Activated naive CD4-positive, alpha-beta T cell treated with anti-CD3 and anti-CD28 coated beads for 36 hours (primary cell): ENCODE measurements around the gene ZNF624. TPM values are rescaled to one million over a fixed set of nuclear protein-coding genes. Genes with fewer than 3 reads are reported as not detected.

Experiments
- CTCF ChIA-PET: fragments of 350-600 bp; sonication (Branson Sonifier 250); formaldehyde crosslinking; loops from one replicate; lab custom pipeline; 2021; ENCODE audit warnings: antibody characterized with exemption; lab: Charles Lee
- DNase-seq: peaks from one replicate; pipeline ENCODE4 v3.0.0-alpha.2; 2020
- H3K27ac Mint-ChIP-seq: one replicate; pipeline ENCODE4 v1.8.0; 2021; ENCODE audit warnings: mild to moderate bottlenecking, mixed read lengths
- H3K27me3 Mint-ChIP-seq: one replicate; pipeline ENCODE4 v1.8.0; 2021; ENCODE audit warnings: low read depth, mixed read lengths
- H3K36me3 Mint-ChIP-seq: one replicate; pipeline ENCODE4 v1.8.0; 2021; ENCODE audit warnings: low read depth, mixed read lengths
- H3K4me1 Mint-ChIP-seq: one replicate; pipeline ENCODE4 v1.8.0; 2021; ENCODE audit warnings: low read depth, mixed read lengths
- H3K4me3 Mint-ChIP-seq: one replicate; pipeline ENCODE4 v1.8.0; 2021; ENCODE audit warnings: mild to moderate bottlenecking, moderate library complexity, mixed read lengths
- H3K9me3 Mint-ChIP-seq: one replicate; pipeline ENCODE4 v1.8.0; 2021; ENCODE audit warnings: mixed read lengths
- intact Hi-C: fragments of 100-400 bp; cut with micrococcal nuclease; formaldehyde crosslinking; loops from one replicate; pipeline ENCODE4 v1.15.1; 2023
- total RNA-seq, 2 experiments: library from RNA; stranded (reverse); gene quantifications; one replicate each; pipeline ENCODE4 v1.2.3, GENCODE V29; 2021

ZNF624 gene
- total RNA-seq, 2 experiments from 2014 or later, result 3.9 TPM

- Mint-ChIP-seq H3K27ac (no peak overlapping the region), H3K27me3 (peaks cover 24% of the 10 kb centered on the region), H3K36me3 (no peaks in the 10 kb centered on the region), H3K9me3 (no peaks in the 10 kb centered on the region), H3K4me1 (no peaks in the 10 kb centered on the region), H3K4me3 (no peak overlapping the region)
- CTCF ChIA-PET, result no interaction called here
- intact Hi-C loops, result no loop called here
- DNase-seq, result no peak
These were observed 7.6 kb upstream of the ZNF624 start for GRCh38 chr17:16661217-16661616.

GRCh38 chr17:16652847-16653366 lies 743 bp downstream of the ZNF624 start:
- peaks cover 17% of the 10 kb centered on the region for H3K4me1 Mint-ChIP-seq
- CTCF ChIA-PET, result interaction anchor here (1.0 to 1.9 kb wide), 3 partner anchors 63 to 117 kb away, joined by 4 to 9 read pairs (median 4); no protein-coding TSS in a partner anchor
- DNase-seq, result no peak
- no peak overlapping the region for H3K27ac Mint-ChIP-seq
- intact Hi-C loops, result loop anchor here (2.0 to 5.0 kb wide), 5 partner anchors 64 to 436 kb away; partner anchors contain the start of genes NCOR1 and PIGL
- H3K4me3 Mint-ChIP-seq, result peak overlapping the region; percentile 82
- H3K36me3 Mint-ChIP-seq, result no peaks in the 10 kb centered on the region
- H3K9me3 Mint-ChIP-seq, result no peaks in the 10 kb centered on the region
- H3K27me3 Mint-ChIP-seq, result no peaks in the 10 kb centered on the region

- Mint-ChIP-seq H3K27me3 (no peaks in the 10 kb centered on the region), H3K4me1 (peaks cover 17% of the 10 kb centered on the region), H3K4me3 (peak overlapping the region; percentile 82), H3K36me3 (no peaks in the 10 kb centered on the region), H3K9me3 (no peaks in the 10 kb centered on the region), H3K27ac (no peak overlapping the region)
- CTCF ChIA-PET, result interaction anchor here (1.0 to 1.9 kb wide), 3 partner anchors 63 to 116 kb away, joined by 4 to 9 read pairs (median 4); no protein-coding TSS in a partner anchor
- intact Hi-C loops, result loop anchor here (2.0 to 5.0 kb wide), 5 partner anchors 63 to 435 kb away; partner anchors contain the start of genes NCOR1 and PIGL
- no peak for DNase-seq
These were observed 1.4 kb downstream of the ZNF624 start for GRCh38 chr17:16652252-16652651.

GRCh38 chr17:16649585-16649984 lies 4.1 kb downstream of the ZNF624 start:
- Mint-ChIP-seq H3K4me1 (peaks cover 17% of the 10 kb centered on the region), H3K27ac (no peak overlapping the region), H3K36me3 (peaks cover 4% of the 10 kb centered on the region), H3K4me3 (no peak overlapping the region), H3K27me3 (no peaks in the 10 kb centered on the region), H3K9me3 (no peaks in the 10 kb centered on the region)
- intact Hi-C loops, result no loop called here
- DNase-seq, result no peak
- CTCF ChIA-PET, result no interaction called here

- peaks cover 4% of the 10 kb centered on the region for H3K9me3 Mint-ChIP-seq
- no peak for DNase-seq
- peaks cover 38% of the 10 kb centered on the region for H3K36me3 Mint-ChIP-seq
- H3K27ac Mint-ChIP-seq, result no peak overlapping the region
- intact Hi-C loops, result no loop called here
- no peaks in the 10 kb centered on the region for H3K4me1 Mint-ChIP-seq
- no peak overlapping the region for H3K4me3 Mint-ChIP-seq
- CTCF ChIA-PET, result interaction anchor here (1.2 kb wide), 1 partner anchor 55 kb away, joined by 3 read pairs; no protein-coding TSS in a partner anchor
- no peaks in the 10 kb centered on the region for H3K27me3 Mint-ChIP-seq
These were observed 14.2 kb downstream of the ZNF624 start for GRCh38 chr17:16639438-16639837.

- CTCF ChIA-PET, result no interaction called here
- no peak overlapping the region for H3K4me3 Mint-ChIP-seq
- intact Hi-C loops, result no loop called here
- no peak for DNase-seq
- no peaks in the 10 kb centered on the region for H3K27me3 Mint-ChIP-seq
- no peaks in the 10 kb centered on the region for H3K4me1 Mint-ChIP-seq
- peaks cover 47% of the 10 kb centered on the region for H3K36me3 Mint-ChIP-seq
- no peak overlapping the region for H3K27ac Mint-ChIP-seq
- peaks cover 59% of the 10 kb centered on the region for H3K9me3 Mint-ChIP-seq
These were observed 30.4 kb downstream of the ZNF624 start for GRCh38 chr17:16623282-16623681.

GRCh38 chr17:16622540-16623277 lies 30.9 kb downstream of the ZNF624 start:
- Mint-ChIP-seq H3K27ac (no peak overlapping the region), H3K36me3 (peaks cover 42% of the 10 kb centered on the region), H3K9me3 (peaks cover 56% of the 10 kb centered on the region), H3K4me1 (no peaks in the 10 kb centered on the region), H3K27me3 (no peaks in the 10 kb centered on the region), H3K4me3 (no peak overlapping the region)
- intact Hi-C loops, result no loop called here
- DNase-seq, result no peak
- CTCF ChIA-PET, result no interaction called here

GRCh38 chr17:16617481-16618060 lies 36.1 kb downstream of the ZNF624 start:
- DNase-seq, result no peak
- Mint-ChIP-seq H3K27ac (no peak overlapping the region), H3K36me3 (peaks cover 8% of the 10 kb centered on the region), H3K9me3 (peaks cover 49% of the 10 kb centered on the region), H3K4me3 (no peak overlapping the region), H3K4me1 (no peaks in the 10 kb centered on the region), H3K27me3 (no peaks in the 10 kb centered on the region)
- CTCF ChIA-PET, result no interaction called here
- intact Hi-C loops, result no loop called here

- no peaks in the 10 kb centered on the region for H3K36me3 Mint-ChIP-seq
- intact Hi-C loops, result loop anchor here (5.0 kb wide), 1 partner anchor 1337 kb away; no protein-coding TSS in a partner anchor
- no peak overlapping the region for H3K27ac Mint-ChIP-seq
- H3K4me1 Mint-ChIP-seq, result no peaks in the 10 kb centered on the region
- DNase-seq, result no peak
- no peak overlapping the region for H3K4me3 Mint-ChIP-seq
- CTCF ChIA-PET, result no interaction called here
- H3K9me3 Mint-ChIP-seq, result peaks cover 7% of the 10 kb centered on the region
- H3K27me3 Mint-ChIP-seq, result no peaks in the 10 kb centered on the region
These were observed 54.1 kb downstream of the ZNF624 start for GRCh38 chr17:16599537-16599936.

- intact Hi-C loops, result no loop called here
- Mint-ChIP-seq H3K36me3 (no peaks in the 10 kb centered on the region), H3K4me3 (no peak overlapping the region), H3K27me3 (peaks cover 9% of the 10 kb centered on the region), H3K9me3 (no peaks in the 10 kb centered on the region), H3K27ac (no peak overlapping the region), H3K4me1 (no peaks in the 10 kb centered on the region)
- CTCF ChIA-PET, result interaction anchor here (0.5 to 2.2 kb wide), 2 partner anchors 10 to 82 kb away, joined by 6 to 7 read pairs; no protein-coding TSS in a partner anchor
- no peak for DNase-seq
These were observed 60.1 kb downstream of the ZNF624 start for GRCh38 chr17:16593356-16594102.

- H3K27me3 Mint-ChIP-seq, result peaks cover 22% of the 10 kb centered on the region
- DNase-seq, result peak; percentile 94
- intact Hi-C loops, result loop anchor here (1.0 to 5.0 kb wide), 5 partner anchors 52 to 226 kb away; partner anchors contain the start of gene ZNF624
- no peaks in the 10 kb centered on the region for H3K36me3 Mint-ChIP-seq
- H3K27ac Mint-ChIP-seq, result no peak overlapping the region
- H3K4me1 Mint-ChIP-seq, result peaks cover 3% of the 10 kb centered on the region
- H3K4me3 Mint-ChIP-seq, result peak overlapping the region; percentile 69
- no peaks in the 10 kb centered on the region for H3K9me3 Mint-ChIP-seq
- CTCF ChIA-PET, result interaction anchor here (0.5 to 5.1 kb wide), 18 partner anchors 8 to 558 kb away, joined by 3 to 31 read pairs (median 4); partner anchors contain the start of gene ZNF287
These were observed 64.3 kb downstream of the ZNF624 start for GRCh38 chr17:16589097-16589969.
